SKM-1 treated with dmso at 0.1 percent for 144 hours (cell line): ENCODE data around the gene SH3PXD2B.
A peak's percentile ranks its signal among the peaks of the same experiment; 100 is the strongest.
"Not testable (repeated sequence)": the region's sequence is repeated elsewhere in the genome, so short reads cannot be mapped to it uniquely, and the experiment has no call there.

Experiments
- DNase-seq: peaks from one replicate; lab custom pipeline; 2025; ENCODE audit not compliant: unreplicated experiment; lab: John Stamatoyannopoulos, UW

Gene SH3PXD2B

DNA sequence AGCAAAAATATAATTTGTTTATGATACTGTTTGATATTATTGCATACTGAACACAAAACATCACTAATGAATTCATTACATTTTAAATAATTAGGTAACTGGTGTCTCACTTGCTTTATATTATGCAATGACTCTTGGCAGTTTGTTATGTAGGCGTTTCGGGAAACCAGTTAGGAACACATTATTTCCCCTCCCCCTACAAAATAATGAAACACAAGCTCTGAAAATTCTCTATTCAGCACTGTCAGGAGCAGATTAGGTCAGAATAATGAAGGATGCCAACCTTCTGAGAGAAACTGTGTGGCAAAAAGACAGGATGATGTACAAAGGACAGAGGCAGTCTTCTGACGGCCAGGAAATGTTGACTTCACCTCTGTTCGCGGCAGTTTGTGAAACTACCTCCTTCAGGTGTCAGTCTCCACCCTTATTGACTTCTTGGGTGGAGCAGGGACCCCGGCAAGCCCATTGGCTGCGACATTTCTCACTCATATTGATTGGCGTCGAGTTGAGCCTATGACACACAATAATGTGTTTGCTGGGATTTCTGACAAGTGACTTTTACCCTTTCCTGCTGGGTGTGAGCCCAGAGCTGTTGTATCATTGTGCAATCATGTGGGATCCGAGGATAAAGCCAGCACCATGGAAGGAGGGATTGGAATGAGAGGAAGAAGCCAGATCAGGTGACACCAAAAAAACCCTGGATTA lies 33.9 kb downstream of the SH3PXD2B start:
- DNase-seq = no peak

DNA sequence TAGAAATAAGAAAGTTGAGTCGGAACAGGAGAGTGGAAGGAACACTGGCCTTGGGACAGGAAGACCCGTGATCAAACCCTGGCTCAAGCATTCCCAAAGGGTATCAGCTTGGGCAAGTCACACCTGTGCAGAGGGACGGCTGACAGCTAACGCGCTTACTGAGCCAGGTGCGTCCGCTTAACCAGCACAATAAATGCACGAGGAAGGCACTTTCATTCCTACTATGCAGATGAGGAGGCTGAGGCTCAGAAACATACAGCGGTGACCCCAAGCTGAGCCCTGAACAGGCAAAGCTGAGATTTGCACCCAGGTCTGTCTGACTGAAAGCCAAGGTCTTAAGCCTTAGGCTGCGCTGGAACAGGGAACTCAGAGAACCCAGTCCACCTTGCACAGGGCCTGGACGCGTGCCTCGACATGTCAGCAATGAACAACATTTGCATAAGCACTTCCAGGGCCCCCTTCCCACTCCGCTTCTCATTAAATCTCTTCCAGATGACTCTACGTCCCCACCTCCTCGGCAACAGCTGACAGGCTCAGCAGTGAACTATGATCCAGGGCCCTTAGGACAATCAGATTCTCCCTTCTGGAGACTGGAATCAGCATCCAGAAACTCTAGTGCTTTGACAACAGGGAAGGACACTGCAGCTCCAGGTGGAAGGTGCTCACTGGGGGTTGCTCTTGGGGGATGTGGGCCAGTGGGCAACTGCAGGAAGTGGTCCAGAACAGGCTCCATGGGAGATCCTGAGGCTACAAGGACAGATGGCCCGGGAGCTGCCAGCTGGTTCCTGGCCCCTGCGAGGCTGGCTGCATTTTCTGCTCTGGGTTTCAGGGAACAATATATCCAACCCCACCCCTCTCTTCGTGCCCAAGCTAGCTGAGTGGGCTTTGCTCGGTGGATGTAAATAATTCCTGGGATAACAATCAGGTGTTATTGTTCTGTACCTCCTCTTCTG lies 35.2 kb downstream of the SH3PXD2B start:
- no peak for DNase-seq

DNA sequence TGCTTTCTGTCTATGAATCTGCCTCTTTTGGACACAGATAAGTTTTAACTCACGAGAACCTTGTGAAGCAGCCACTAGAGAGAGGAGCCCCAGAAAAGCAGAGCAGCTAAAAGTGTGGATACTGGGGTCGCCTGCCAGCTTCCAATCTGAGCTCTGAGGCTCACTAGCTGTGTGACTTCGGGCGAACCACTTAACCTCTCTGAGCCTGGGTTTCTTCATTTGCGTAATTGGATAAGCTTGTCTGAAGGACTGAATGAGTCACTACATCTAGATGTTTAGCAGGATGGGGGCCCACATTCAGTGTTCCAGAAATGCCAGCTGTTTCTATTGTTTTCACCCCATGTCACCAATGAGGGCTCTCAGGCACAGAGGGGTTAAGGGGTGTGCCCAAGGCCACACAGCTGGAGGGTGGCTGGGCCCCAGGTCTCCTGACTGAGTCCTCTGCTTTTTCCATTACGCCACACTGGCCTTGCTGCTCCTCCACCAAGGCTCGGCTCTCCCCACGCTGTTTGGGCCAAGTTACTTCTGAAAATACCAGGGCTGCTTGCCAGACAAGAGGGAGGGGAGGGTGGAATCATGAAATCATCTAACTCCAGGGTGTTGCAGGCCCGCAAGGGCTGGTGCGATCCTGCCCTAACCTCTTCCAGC lies 36.2 kb downstream of the SH3PXD2B start:
- DNase-seq = no peak

DNA sequence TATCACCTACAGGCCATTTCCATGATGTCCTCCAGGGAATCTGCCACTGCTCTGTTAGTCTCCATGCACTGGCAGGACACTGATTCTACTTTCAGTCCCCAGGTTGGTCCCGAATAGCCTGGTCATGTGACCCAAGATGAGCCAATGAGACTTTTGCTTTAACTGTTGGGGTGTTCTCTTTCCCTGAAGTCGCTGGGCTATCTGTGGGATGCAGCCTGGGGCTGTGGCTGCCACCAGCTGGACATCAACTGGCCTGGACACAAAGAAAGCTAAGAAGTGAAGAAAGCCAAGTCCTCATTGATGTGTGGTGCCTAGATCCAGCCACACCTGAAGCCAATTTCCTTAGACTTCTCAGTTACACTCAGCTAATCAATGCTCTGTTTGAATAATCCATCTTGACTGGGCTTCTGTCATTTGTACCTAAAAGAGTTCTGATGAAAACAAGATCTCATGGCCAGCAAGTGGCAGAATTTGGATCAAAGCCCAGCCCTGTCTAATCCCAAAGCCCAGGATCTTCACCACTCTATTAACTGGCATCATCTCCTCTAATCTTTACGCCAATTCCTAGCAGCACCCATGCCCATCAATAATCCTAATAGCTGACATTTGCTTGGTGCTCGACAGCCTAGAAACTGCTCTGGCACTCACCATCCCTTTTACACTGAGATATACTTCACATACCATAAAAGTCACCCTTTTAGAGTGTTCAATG lies 37.0 kb downstream of the SH3PXD2B start:
- no peak for DNase-seq

DNA sequence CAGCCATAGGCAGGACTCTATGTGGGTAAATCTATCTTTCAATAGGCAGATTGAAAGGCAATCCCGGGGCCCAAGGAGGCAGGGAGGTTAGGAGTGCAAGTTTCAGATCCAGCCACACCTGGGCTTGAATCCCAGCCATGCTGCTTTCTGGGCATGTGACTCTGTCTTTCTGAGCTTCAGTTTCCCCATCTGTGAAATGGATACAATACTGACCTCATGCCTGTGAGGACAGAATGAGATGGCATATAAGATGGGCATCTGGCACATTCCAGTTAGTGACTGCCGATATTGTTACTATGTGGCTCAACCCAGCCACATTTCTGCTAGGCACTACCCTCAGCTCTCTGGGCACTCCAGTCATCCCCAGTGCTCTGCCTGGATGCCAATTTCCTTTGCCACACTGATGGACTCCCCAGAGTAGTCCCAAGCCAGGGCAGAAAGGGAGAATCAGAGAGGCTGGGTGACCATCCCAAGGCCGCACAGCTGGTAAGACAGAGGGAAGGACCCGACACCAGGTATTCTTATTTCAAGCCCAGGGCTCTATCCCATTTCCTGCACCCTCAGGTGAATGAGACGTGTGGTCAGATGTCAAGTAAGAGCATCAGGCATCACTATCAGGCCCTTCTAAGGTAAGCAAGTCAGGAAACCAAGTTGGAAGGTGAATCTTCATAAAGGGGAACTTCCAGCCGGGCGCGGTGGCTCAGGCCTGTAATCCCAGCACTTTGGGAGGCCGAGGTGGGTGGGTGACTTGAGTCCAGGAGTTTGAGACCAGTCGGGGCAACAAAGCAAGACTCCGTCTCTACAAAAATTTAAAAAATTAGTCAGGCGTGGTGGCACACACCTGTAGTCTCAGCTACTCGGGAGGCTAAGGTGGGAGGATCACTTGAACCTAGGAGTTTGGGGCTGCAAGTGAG lies 38.7 kb downstream of the SH3PXD2B start:
- DNase-seq = no peak

DNA sequence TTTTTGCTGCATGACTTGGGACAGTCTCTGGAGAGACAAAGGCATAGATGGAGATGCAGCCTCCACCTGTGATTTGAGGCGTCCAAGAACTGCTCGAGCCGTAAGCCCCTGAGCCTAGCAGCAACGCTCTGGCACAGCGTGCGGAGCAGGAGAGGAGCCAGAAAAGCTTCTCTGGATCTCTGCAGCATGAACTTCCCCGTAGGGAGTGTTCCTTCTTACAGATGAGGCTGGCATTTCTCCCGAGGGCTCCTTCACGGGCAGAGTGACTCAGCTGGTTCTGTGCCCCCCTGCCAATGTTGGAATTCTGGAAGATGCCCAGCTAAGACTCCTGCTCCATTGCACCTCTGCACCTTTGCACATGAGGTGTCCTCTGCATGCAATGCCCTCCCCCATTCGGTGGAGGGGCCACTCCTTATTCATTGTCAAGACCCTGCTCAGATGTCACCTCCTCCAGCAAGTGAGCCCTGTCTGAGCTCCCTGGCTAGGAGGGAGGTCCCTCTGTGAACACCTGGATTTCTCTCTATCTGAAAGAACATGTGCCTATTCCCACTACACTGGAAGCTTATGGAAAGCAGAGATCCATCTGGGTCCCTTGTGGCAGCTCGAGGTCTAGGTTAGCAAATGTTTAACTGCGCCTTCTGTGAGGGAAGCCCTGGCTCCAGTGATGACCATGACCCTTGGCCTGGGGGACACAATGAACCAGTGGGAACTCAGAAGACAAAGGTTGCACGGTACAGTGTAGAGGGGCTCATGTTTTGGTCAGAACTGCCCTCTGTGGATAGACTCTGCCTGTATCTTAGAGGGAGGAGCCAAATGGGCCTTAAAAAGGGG lies 39.6 kb downstream of the SH3PXD2B start:
- DNase-seq = no peak

DNA sequence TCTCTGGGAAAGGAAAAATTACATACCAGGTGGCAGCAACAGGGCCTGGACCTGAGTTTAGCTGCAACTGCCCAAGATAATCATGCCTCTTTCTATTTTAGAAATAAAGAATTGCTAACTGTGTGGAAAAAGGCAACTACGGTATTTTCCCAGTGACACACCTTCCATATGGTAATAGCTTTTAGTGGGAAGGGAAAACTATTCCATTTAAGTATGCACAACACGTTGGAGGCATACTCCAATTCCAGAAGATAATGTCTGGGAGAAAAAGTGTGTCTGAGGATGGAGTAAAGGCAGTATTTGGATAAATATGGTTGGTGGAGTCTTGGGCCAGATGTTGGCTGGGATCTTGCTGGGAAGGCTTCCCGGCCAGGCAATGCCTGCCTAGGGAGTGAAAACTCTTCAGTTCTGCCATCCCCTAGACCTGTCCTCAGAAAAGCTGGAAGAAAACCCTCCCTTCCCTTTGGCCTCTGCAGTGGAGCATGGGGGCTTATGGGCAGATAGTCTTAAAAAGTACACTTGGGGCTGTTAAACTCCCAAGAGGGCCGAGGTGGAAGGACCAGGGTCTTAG lies 40.6 kb downstream of the SH3PXD2B start:
- no peak for DNase-seq

DNA sequence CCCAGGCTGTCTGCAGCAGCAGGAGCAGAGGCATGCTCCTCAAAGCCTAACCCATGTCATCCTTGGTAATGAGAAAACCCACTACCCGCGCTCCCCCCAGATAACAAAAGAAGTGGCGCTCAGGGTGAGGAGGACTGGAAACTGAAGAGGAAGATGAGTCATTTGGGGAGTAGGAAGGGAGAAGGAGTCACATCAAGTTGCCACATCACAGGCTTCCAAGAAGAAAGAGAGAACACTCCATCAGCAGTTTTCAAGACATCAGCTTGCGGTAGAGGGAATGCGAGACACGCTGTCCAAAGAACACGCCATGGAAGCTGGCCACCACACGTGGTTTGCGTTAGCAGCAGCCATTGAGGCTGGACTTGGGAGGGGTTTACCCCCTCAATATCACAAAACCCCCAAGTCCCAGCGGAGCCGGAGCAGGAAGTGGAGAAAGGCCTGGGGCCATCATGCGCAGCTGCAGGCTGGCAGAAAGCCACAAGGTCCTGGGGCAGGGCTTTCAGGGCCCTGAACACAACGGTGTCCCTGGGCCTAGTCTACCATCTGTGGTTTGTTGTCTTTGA lies 41.5 kb downstream of the SH3PXD2B start:
- DNase-seq = peak; percentile 82

DNA sequence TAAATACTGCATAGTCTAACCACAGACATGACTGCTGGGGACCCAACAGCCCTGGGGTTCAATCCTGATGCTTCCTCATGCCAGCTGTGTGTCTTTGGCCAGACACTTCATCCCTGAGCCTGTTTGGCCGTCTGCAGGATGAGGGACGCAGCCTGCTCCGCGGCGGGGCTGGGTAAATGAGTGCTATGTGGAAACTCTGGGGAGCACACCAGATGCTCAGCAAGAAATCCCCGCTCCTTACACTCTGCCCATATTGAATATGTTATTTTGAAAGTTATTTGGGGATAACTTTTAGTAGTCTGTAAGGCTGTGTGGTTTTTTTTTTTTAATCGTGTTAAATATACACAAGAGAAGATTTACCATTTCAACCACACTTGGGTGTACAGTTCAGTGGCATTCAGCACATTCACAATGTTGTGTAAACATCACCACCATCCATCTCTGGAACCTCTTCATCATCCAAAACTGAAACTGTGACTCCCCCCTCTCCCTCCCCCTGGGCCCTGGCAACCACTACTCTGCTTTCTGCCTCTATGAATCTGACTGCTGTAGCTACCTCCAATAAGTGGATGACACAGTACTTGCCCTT lies 42.7 kb downstream of the SH3PXD2B start:
- no peak for DNase-seq

DNA sequence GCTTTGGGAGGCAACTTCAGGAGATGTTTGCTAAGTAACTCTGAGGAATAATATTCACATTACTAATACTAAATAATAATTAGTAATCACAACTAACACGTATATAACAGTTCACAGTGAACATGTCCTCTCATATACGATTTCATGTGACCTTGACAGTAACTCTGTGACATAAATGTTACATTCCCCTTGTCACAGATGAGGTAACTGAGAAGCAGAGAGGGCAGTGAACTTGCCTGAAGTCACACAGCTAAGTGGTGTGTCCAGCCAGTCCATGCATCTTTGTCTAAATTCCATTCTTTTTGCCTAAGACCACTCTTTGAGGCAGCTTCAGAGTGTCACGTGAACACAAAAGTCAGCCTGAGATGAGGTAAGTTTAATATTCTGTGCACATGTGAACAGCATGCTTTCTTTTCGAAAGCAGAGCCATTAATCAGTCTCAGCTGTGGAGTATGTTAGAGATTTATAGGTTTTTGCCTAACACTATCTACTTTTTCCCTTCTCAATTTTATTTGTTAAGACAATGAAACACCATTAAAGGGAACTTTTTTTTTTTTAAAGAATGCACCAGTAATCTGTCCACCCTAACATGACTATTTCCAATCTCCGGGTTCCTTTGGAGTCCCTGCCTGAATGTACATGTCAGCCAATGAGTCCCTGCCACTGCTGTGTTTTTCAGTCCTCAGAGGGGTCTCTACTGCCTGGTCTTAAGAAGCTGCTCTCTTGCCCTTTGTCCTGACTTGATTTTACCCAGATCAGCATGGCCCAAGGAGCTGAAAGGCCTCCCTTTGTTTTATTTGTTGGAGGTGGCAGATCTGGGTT lies 43.5 kb downstream of the SH3PXD2B start:
- no peak for DNase-seq

DNA sequence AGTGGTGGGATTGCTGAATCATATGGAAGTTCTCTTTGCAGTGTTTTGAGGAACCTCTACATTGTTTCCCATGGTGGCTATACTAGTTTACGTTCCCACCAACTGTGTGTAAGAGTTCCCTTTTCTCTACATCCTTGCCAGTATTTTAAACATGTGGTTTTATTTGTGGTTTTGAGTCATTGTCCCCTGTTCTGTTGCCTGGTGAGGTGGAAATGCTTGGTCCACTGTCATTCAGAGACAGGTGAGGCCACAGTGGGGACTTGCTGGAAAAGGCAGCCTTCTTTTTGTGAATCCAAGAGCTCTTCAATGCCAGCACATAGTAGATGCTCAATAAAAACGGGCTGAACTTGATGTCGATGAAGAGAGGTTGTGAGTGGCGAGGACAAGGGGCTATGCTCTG lies 44.2 kb downstream of the SH3PXD2B start:
- DNase-seq = peak; percentile 92

DNA sequence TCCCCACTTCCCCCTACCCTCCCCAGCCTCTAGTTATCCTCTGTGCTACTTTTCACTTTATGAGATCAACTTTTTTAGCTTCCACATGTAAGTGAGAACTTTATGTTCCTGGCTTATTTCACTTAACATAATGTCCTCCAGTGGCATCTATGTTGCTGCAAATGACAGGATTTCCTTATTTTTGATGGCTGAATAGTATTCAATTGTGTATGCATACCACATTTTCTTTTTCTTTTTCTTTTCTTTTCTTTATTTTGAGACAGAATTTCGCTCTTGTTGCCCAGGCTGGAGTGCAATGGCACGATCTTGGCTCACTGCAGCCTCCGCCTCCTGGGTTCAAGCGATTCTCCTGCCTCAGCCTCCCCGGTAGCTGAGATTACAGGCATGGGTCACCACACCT lies 44.8 kb downstream of the SH3PXD2B start:
- not testable (repeated sequence) for DNase-seq

DNA sequence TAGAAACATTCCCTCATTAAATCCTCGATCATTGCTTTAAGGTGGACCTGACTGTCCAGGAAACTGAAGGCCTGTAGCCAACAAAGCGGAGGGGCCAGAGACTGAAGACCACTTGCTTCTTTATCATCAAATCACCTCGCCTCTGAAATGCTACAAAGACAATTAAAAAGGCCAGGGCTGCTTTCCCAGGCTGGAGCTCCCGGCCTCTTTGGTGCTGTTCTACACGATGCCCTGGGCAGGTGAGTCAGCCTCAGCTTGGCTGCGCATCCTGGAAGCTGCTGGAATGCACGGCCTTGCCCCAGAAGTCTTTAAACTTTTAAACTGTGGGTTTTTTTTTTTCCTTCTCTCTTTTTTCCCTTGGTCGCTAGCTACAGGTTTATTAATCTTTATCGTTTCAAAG lies 46.5 kb downstream of the SH3PXD2B start:
- DNase-seq = no peak

DNA sequence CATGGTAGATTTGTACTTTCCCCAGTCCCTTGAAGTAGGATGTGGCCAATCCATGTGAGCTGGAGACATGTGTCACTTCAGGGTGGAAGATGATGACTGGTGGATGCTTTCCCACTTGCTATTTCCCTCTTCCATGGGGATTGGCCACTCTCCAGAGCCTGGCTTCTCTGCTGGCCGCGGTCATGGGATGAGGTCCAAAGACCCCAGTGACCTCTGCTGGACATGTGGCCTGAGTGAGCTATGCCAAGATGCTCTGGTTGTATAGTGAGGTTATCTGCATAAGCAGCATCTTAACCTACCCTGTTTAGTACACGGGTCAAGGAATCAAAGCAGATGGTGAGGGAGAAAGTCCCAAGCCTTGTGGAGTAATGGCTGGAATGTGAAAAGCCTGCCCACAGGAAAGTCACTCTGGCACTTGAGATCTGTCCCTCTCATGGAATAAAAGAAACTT lies 47.1 kb downstream of the SH3PXD2B start:
- DNase-seq = no peak

DNA sequence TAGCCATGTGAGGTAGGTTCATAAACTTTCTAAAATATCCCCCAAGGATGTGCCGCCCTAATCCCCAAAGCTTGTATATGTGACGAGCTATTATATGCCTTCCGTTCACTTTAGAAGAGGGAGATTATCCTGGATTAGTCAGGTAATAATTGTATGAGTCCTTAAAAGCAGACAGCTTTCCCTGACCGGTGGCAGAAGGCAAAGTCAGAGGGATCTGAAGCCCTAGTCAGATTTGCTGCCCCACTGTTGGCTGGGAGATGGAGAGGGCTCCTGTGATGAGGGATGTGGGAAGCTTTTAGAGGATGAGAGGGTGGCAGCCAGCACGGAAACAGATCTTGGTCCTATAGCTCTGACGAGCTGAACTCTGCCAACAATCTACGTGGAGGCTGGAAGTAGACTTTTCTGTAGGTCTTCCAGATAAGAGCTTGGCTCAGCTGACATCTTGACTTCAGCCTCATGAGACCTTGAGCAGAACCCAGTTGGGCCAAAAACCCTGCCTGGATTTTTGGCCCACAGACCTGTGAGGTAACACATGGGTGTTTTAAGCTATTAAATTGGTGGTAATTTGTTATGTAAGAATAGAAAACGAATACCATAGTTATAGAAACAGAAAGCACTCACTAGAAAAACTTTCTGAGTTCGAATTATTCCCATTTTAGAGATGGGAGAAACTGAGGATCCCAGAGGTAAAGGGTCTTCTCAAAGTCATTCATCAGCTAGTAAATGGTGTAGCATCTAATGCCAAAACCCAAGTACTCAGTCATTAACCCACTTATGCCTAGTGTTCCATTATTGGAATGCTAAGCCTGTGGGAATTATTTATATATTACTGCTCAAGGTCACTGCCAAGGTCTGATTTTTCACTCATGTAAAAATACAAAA lies 48.9 kb downstream of the SH3PXD2B start:
- DNase-seq = no peak

DNA sequence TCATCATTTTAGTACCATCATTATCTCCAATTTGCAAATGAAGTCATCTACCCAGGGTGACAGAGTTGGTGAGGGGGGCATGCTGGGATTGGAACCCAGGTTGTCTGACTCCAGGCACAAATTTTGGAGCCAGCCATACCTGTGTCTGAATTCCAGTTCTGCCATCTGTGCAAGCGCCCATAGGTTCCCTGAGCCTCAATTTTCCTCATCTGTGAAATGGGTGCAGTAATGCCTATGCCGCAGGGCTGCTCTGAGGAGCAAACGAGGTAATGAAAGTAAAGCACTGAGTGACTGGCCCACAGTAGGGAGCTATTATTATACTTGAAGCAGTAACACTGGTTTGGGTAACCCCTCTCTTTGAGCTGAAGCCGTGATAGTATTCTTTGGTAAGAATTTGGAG lies 49.6 kb downstream of the SH3PXD2B start:
- no peak for DNase-seq
